ENCODE data around the gene CDK16.
"Not testable (repeated sequence)": the region's sequence is repeated elsewhere in the genome, so short reads cannot be mapped to it uniquely, and the experiment has no call there.

CDK16 gene

GRCh38 chrX:47250017-47250347 lies 31.5 kb downstream of the CDK16 start:
- no peak for DNase-seq (ENCODE audit: low spot score)

- DNase-seq (ENCODE audit: low spot score), result not testable (repeated sequence)
Measured at GRCh38 chrX:47257620-47258019, 39.1 kb downstream of the CDK16 start.

- DNase-seq (ENCODE audit: low spot score), result no peak
Measured at GRCh38 chrX:47264483-47265173, 46.1 kb downstream of the CDK16 start.

GRCh38 chrX:47266643-47267042 lies 48.2 kb downstream of the CDK16 start:
- no peak for DNase-seq (ENCODE audit: low spot score)

GRCh38 chrX:47272013-47272408 lies 53.5 kb downstream of the CDK16 start:
- no peak for DNase-seq (ENCODE audit: low spot score)

GRCh38 chrX:47273011-47273730 lies 54.7 kb downstream of the CDK16 start:
- DNase-seq (ENCODE audit: low spot score), result no peak

GRCh38 chrX:47278691-47279090 lies 60.2 kb downstream of the CDK16 start:
- DNase-seq (ENCODE audit: low spot score), result no peak

Measured in HuH-7 (cell line).